H1 (cell line): ENCODE data around the gene ABHD12B. TPM values are rescaled to one million over a fixed set of nuclear protein-coding genes. Genes with fewer than 3 reads are reported as not detected.

Experiments
- CTCF ChIA-PET: fragments of 300-600 bp; sonication (Branson Sonifier 250); formaldehyde crosslinking; loops from one replicate; lab custom pipeline; 2021; ENCODE audit not compliant: partially characterized antibody; lab: Charles Lee
- POLR2A ChIA-PET: fragments of 300-600 bp; sonication (Branson Sonifier 250); formaldehyde crosslinking; loops from one replicate; lab custom pipeline; 2021; ENCODE audit warnings: inconsistent platforms; ENCODE audit not compliant: partially characterized antibody; lab: Charles Lee
- DNase-seq, 2 experiments: peaks; one replicate each; pipeline versions ENCODE4 v3.0.0 to v3.0.0-alpha.2; 2010 to 2022; ENCODE audit warnings: low spot score in 2 of 2, low read depth in 1 of 2, mixed read lengths in 1 of 2
- FAIRE-seq: peaks from 2 replicates; lab custom pipeline; 2011; peaks lifted over from hg19 to GRCh38; lab: Jason Lieb, UNC
- H2AFZ ChIP-seq: 2 replicates; pipeline ENCODE4 v1.8.1; 2012; ENCODE audit warnings: low read length, inconsistent platforms
- H2AK5ac ChIP-seq: 2 replicates; pipeline ENCODE4 v1.6.1; 2013; ENCODE audit warnings: low read depth, low read length
- H2BK120ac ChIP-seq: replicated peaks from 2 replicates; pipeline ENCODE3; 2013; ENCODE audit warnings: low read depth, low read length, inconsistent platforms
- H2BK12ac ChIP-seq: 2 replicates; pipeline ENCODE4 v1.6.1; 2013; ENCODE audit warnings: low read depth, low read length
- H2BK15ac ChIP-seq: 2 replicates; pipeline ENCODE4 v1.6.1; 2013; ENCODE audit warnings: low read length
- H2BK20ac ChIP-seq: 2 replicates; pipeline ENCODE4 v1.6.1; 2013; ENCODE audit warnings: low read length
- H2BK5ac ChIP-seq: 2 replicates; pipeline ENCODE4 v1.6.1; 2013; ENCODE audit warnings: low read depth, low read length
- H3K14ac ChIP-seq: 2 replicates; pipeline ENCODE4 v1.6.1; 2013; ENCODE audit warnings: inconsistent platforms; ENCODE audit not compliant: insufficient read length
- H3K18ac ChIP-seq: 2 replicates; pipeline ENCODE4 v1.6.1; 2013; ENCODE audit warnings: low read length; ENCODE audit errors: extremely low read depth
- H3K23ac ChIP-seq: 2 replicates; pipeline ENCODE4 v1.6.1; 2013; ENCODE audit warnings: inconsistent platforms; ENCODE audit not compliant: insufficient read length
- H3K23me2 ChIP-seq: 2 replicates; pipeline ENCODE4 v1.6.1; 2013; ENCODE audit warnings: low read depth, low read length
- H3K27ac ChIP-seq: 2 replicates; pipeline ENCODE4 v1.6.1; 2011; ENCODE audit warnings: low read depth, low read length, inconsistent platforms
- H3K27me3 ChIP-seq, 4 experiments: replicated peaks in 1 of 4; 1 replicate in 1 of 4; 2 replicates in 3 of 4; pipeline versions ENCODE4 v1.6.1 to v1.8.1; 2011 to 2013; ENCODE audit warnings: low read length in 3 of 4, mild to moderate bottlenecking in 3 of 4, inconsistent platforms in 2 of 4, mixed read lengths in 2 of 4, moderate library complexity in 1 of 4; ENCODE audit not compliant: control insufficient read depth in 3 of 4, insufficient read depth in 3 of 4; ENCODE audit errors: extremely low read depth in 1 of 4
- H3K36me3 ChIP-seq, 4 experiments: 2 replicates each; pipeline versions ENCODE4 v1.6.1 to v1.8.1; 2011 to 2013; ENCODE audit warnings: mild to moderate bottlenecking in 4 of 4, low read length in 3 of 4, moderate library complexity in 2 of 4, control low read depth in 1 of 4, inconsistent platforms in 1 of 4; ENCODE audit not compliant: insufficient read depth in 4 of 4, control insufficient read depth in 2 of 4
- H3K4ac ChIP-seq: replicated peaks from 2 replicates; pipeline ENCODE3; 2013; ENCODE audit warnings: low read length, low read depth, mixed read lengths, inconsistent platforms; ENCODE audit not compliant: insufficient read length
- H3K4me1 ChIP-seq, 4 experiments: replicated peaks in 1 of 4; 1 replicate in 1 of 4; 2 replicates in 3 of 4; pipeline versions ENCODE4 v1.6.1 to v1.8.1; 2011 to 2013; ENCODE audit warnings: low read length in 3 of 4, inconsistent platforms in 2 of 4, mixed read lengths in 1 of 4; ENCODE audit not compliant: insufficient read depth in 4 of 4, control insufficient read depth in 3 of 4
- H3K4me2 ChIP-seq, 2 experiments: 2 replicates each; pipeline versions ENCODE4 v1.6.1 to v1.8.1; 2011 to 2013; ENCODE audit warnings: low read depth in 2 of 2, low read length in 2 of 2, control low read depth in 1 of 2, inconsistent platforms in 1 of 2, mild to moderate bottlenecking in 1 of 2; ENCODE audit not compliant: insufficient read depth in 1 of 2
- H3K4me3 ChIP-seq, 4 experiments: fragments of 200-600, 300-600 bp in 1 of 4; sonication (generic), shearing (Covaris generic), sonication (Bioruptor Twin) in 1 of 4; 2 replicates each; pipeline versions ENCODE4 v1.5.1 to v1.8.1; 2011 to 2016; ENCODE audit warnings: low read length in 4 of 4, low read depth in 3 of 4, control low read depth in 2 of 4, inconsistent platforms in 2 of 4, mild to moderate bottlenecking in 2 of 4, mixed read lengths in 1 of 4, moderate library complexity in 1 of 4; ENCODE audit not compliant: insufficient read depth in 2 of 4; ENCODE audit errors: extremely low read depth in 1 of 4
- H3K56ac ChIP-seq: replicated peaks from 2 replicates; pipeline ENCODE3; 2013; ENCODE audit warnings: low read depth, mild to moderate bottlenecking, mixed read lengths, low read length, inconsistent platforms; ENCODE audit not compliant: insufficient read length
- H3K79me1 ChIP-seq: 2 replicates; pipeline ENCODE4 v1.6.1; 2013; ENCODE audit warnings: low read depth, low read length, control low read depth
- H3K79me2 ChIP-seq, 2 experiments: 2 replicates each; pipeline versions ENCODE4 v1.6.1 to v1.8.1; 2012 to 2013; ENCODE audit warnings: low read length in 2 of 2, mild to moderate bottlenecking in 2 of 2, inconsistent platforms in 1 of 2; ENCODE audit not compliant: insufficient read depth in 2 of 2, control insufficient read depth in 1 of 2
- H3K9ac ChIP-seq, 4 experiments: replicated peaks in 1 of 4; 1 replicate in 1 of 4; 2 replicates in 3 of 4; pipeline versions ENCODE4 v1.6.1 to v1.8.1; 2011 to 2013; ENCODE audit warnings: low read depth in 3 of 4, low read length in 3 of 4, control low read depth in 2 of 4, mild to moderate bottlenecking in 2 of 4, moderate library complexity in 2 of 4, inconsistent platforms in 1 of 4; ENCODE audit errors: extremely low read depth in 1 of 4
- H3K9me3 ChIP-seq, 2 experiments: 2 replicates each; pipeline versions ENCODE4 v1.6.1 to v1.8.1; 2012 to 2013; ENCODE audit warnings: mild to moderate bottlenecking in 2 of 2, moderate library complexity in 2 of 2, control low read depth in 1 of 2, inconsistent platforms in 1 of 2, low read depth in 1 of 2, low read length in 1 of 2, mixed read lengths in 1 of 2; ENCODE audit not compliant: insufficient read depth in 2 of 2
- H4K20me1 ChIP-seq, 2 experiments: replicated peaks in 1 of 2; 2 replicates each; pipeline versions ENCODE3 to v1.8.1; 2011 to 2013; ENCODE audit warnings: inconsistent platforms in 2 of 2, low read length in 2 of 2, mild to moderate bottlenecking in 1 of 2; ENCODE audit not compliant: insufficient read depth in 2 of 2, control insufficient read depth in 1 of 2
- H4K5ac ChIP-seq: 2 replicates; pipeline ENCODE4 v1.6.1; 2013; ENCODE audit warnings: low read length, low read depth, mixed read lengths, inconsistent platforms; ENCODE audit not compliant: insufficient read length
- H4K8ac ChIP-seq: 2 replicates; pipeline ENCODE4 v1.8.0; 2013; ENCODE audit warnings: mild to moderate bottlenecking, moderate library complexity, low read length, inconsistent platforms; ENCODE audit not compliant: insufficient read depth; ENCODE audit errors: extremely low read depth
- H4K91ac ChIP-seq: replicated peaks from 2 replicates; pipeline ENCODE3; 2013; ENCODE audit warnings: low read length, mixed read lengths, inconsistent platforms; ENCODE audit not compliant: insufficient read length
- BCL11A ChIP-seq, 2 experiments: IDR thresholded peaks; one replicate each; pipeline ENCODE4 v1.6.1; 2011; ENCODE audit warnings: low read depth in 2 of 2, low read length in 2 of 2, mild to moderate bottlenecking in 2 of 2
- CHD2 ChIP-seq: IDR thresholded peaks from 2 replicates; pipeline ENCODE4 v1.6.1; 2012; ENCODE audit warnings: low read length, improper control_type of control experiment
- CREB1 ChIP-seq: IDR thresholded peaks from 2 replicates; pipeline ENCODE4 v1.6.1; 2012; ENCODE audit warnings: inconsistent platforms
- EGR1 ChIP-seq: IDR thresholded peaks from 2 replicates; pipeline ENCODE4 v1.6.1; 2011; ENCODE audit warnings: low read depth, low read length, borderline replicate concordance
- EZH2 ChIP-seq: fragments of 200-600 bp; sonication (generic); IDR thresholded peaks from 2 replicates; pipeline ENCODE4 v1.7.1; 2012; ENCODE audit warnings: low read depth, mild to moderate bottlenecking, moderate library complexity, low read length, inconsistent platforms; ENCODE audit not compliant: severe bottlenecking
- HDAC2 ChIP-seq, 2 experiments: fragments of 300-600 bp in 1 of 2; sonication (generic) in 1 of 2; IDR thresholded peaks; 2 replicates each; pipeline ENCODE4 v1.6.1; 2011 to 2012; ENCODE audit warnings: low read depth in 2 of 2, low read length in 2 of 2, mild to moderate bottlenecking in 2 of 2, moderate library complexity in 2 of 2, borderline replicate concordance in 1 of 2, inconsistent platforms in 1 of 2
- NRF1 ChIP-seq: IDR thresholded peaks from 2 replicates; pipeline ENCODE4 v1.6.1; 2011; ENCODE audit warnings: mild to moderate bottlenecking, low read depth, low read length, improper control_type of control experiment
- RFX5 ChIP-seq: IDR thresholded peaks from 2 replicates; pipeline ENCODE4 v1.6.1; 2011; ENCODE audit warnings: low read depth, low read length, improper control_type of control experiment, borderline replicate concordance
- SIX5 ChIP-seq: IDR thresholded peaks from 2 replicates; pipeline ENCODE4 v1.6.1; 2011; ENCODE audit warnings: mild to moderate bottlenecking, low read depth, low read length
- SUZ12 ChIP-seq: fragments of 200-600 bp; sonication (generic); IDR thresholded peaks from 2 replicates; pipeline ENCODE4 v1.6.1; 2012; ENCODE audit warnings: mild to moderate bottlenecking, inconsistent platforms, low read length, moderate library complexity, mixed read lengths
- YY1 ChIP-seq: IDR thresholded peaks from 2 replicates; pipeline ENCODE4 v1.6.1; 2011; ENCODE audit warnings: low read depth, mild to moderate bottlenecking, low read length
- WGBS, 2 experiments: shearing (Covaris generic) in 1 of 2; methylation state at CpG; one replicate each; pipeline versions ENCODE4 v1.1.6 to v1.1.7; 2013 to 2015; ENCODE audit warnings: low lambda C conversion rate in 2 of 2, mixed read lengths in 2 of 2, inconsistent platforms in 1 of 2, low coverage in 1 of 2, missing lambda C conversion rate in 1 of 2; ENCODE audit not compliant: insufficient replicate concordance in 2 of 2, insufficient coverage in 1 of 2, insufficient read length in 1 of 2; ENCODE audit errors: extremely low coverage in 1 of 2, missing lambda C conversion rate in 1 of 2; 5-methylcytosine and 5-hydroxymethylcytosine counted together
- polyA plus RNA-seq, 7 experiments: library from polyadenylated mRNA; depleted of rRNA in 3 of 7; stranded (reverse) in 5 of 7; unstranded in 2 of 7; fragments of >200 nt in 5 of 7; fragments of 200-250 nt in 2 of 7; gene quantifications; 1 replicate in 5 of 7; 2 replicates in 1 of 7; 4 replicates in 1 of 7; pipeline versions ENCODE4 v1.2.1 to v1.2.3, GENCODE V29; 2011 to 2013; ENCODE audit warnings: missing spikeins in 2 of 7, mixed read lengths in 2 of 7
- total RNA-seq: library from RNA; stranded (reverse); fragmentation: NEBNext Ultra II Directional; extraction: Animal tissue kit (Norgen Biotek cat#: 25700); gene quantifications from 2 replicates; pipeline ENCODE4 v1.2.1, GENCODE V29; 2021
- TF ChIP-seq, protein P1 (sequence below): IDR thresholded peaks from 2 replicates; pipeline ENCODE4 v1.6.1; 2012; ENCODE audit warnings: inconsistent platforms

ABHD12B gene
- total and polyA plus RNA-seq, 2 of the 8 experiments (the other 6 are each of a cell fraction or from before 2014, with no cell fraction given), result 4.0 to 102 TPM

DNA sequence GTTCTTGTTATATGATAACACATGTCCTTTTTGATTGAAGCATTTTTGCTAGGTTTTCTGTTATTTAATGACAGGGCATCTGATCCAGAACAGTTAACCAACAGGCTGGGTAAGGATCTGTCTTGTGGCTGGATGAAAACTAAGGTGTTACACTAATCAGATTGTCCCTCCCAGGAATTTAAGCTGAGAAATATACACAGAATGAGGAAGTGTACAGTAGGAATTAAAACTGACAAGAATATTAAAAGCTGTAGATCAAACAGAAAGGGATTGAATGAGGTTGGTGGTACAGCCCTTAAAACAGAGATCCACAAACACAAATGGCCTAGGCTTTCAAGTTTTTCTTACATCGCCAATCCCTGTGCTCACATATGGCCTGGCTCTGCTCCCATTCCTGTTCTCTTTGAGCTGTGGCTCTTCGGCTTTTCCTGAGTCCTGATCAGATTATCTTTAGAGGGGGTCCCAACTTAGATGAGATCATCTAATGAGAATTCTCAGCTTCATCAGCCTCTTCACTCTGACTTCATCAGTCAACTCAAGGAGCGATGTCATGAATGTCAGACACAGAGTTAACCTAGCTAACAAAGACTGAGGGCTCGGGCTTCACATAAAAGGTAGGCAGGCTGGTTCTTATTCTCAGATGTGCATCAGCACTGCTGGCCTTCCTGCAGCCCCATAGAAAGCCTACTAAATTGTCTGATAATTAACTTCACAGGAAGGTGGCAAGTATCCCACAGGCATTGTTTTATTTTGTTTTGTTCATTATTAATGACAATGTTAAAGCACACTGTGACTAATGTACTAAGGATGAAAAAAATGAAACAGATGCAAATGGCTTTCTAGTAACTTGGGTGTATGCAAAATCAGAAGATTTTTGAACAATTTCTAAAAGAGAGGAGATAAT is 61.0 kb downstream of the ABHD12B start:
- no peaks in the 10 kb centered on the region for H3K79me1 ChIP-seq
- no peak overlapping the region for H4K91ac ChIP-seq
- DNase-seq (no peak), FAIRE-seq (no peak)
- no peak overlapping the region for H2AK5ac ChIP-seq
- H3K23me2 ChIP-seq, result no peaks in the 10 kb centered on the region
- H3K56ac ChIP-seq, result no peak overlapping the region
- H3K27me3 ChIP-seq, result no peaks in the 10 kb centered on the region
- H4K20me1 ChIP-seq, result no peaks in the 10 kb centered on the region
- no peaks in the 10 kb centered on the region for H3K9me3 ChIP-seq
- no peak overlapping the region for H4K5ac ChIP-seq
- H2BK12ac ChIP-seq, result no peak overlapping the region
- ChIA-PET CTCF (interaction anchor here (0.8 to 1.0 kb wide), 3 partner anchors 14 to 157 kb away, joined by 3 read pairs; no protein-coding TSS in a partner anchor), POLR2A (no interaction called here)
- no peak overlapping the region for H3K4me3 ChIP-seq
- no peak overlapping the region for H3K23ac ChIP-seq
- H2BK5ac ChIP-seq, result no peak overlapping the region
- H3K4me2 ChIP-seq, result no peak overlapping the region
- no peak overlapping the region for H2BK15ac ChIP-seq
- H2BK20ac ChIP-seq, result no peak overlapping the region
- no peak overlapping the region for H2AFZ ChIP-seq
- no peak overlapping the region for H4K8ac ChIP-seq
- WGBS, 2 experiments, result 79% methylated on average over 4 of the region's 4 CpGs; no CpG with 5 or more reads in 1 of the 2 experiments
- H3K27ac ChIP-seq, result no peak overlapping the region
- H3K4me1 ChIP-seq, result no peaks in the 10 kb centered on the region
- H3K4ac ChIP-seq, result no peak overlapping the region
- no peaks in the 10 kb centered on the region for H3K79me2 ChIP-seq
- H3K18ac ChIP-seq, result no peak overlapping the region
- TF ChIP-seq, protein P1, sequence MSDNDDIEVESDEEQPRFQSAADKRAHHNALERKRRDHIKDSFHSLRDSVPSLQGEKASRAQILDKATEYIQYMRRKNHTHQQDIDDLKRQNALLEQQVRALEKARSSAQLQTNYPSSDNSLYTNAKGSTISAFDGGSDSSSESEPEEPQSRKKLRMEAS, result no peak
- TF ChIP-seq SUZ12 (no peak), BCL11A (IDR thresholded peaks at IDR 0.05; ENCODE audit: low read depth in 2 of 2, low read length in 2 of 2) (no peak), SIX5 (no peak), CREB1 (no peak), YY1 (no peak), EZH2 (no peak), HDAC2 (IDR thresholded peaks at IDR 0.05; ENCODE audit: borderline replicate concordance in 1 of 2, low read depth in 2 of 2, low read length in 2 of 2) (no peak), CHD2 (no peak), RFX5 (no peak), NRF1 (no peak), EGR1 (no peak)
- H3K14ac ChIP-seq, result no peak overlapping the region
- no peak overlapping the region for H2BK120ac ChIP-seq
- H3K9ac ChIP-seq, result no peak overlapping the region
- peaks cover 0 to 24% (median 13%) of the 10 kb centered on the region in 4 experiments; a peak in 6 of 8 replicates for H3K36me3 ChIP-seq
